Measurements from ENCODE around the gene THOP1.

Gene THOP1

DNA sequence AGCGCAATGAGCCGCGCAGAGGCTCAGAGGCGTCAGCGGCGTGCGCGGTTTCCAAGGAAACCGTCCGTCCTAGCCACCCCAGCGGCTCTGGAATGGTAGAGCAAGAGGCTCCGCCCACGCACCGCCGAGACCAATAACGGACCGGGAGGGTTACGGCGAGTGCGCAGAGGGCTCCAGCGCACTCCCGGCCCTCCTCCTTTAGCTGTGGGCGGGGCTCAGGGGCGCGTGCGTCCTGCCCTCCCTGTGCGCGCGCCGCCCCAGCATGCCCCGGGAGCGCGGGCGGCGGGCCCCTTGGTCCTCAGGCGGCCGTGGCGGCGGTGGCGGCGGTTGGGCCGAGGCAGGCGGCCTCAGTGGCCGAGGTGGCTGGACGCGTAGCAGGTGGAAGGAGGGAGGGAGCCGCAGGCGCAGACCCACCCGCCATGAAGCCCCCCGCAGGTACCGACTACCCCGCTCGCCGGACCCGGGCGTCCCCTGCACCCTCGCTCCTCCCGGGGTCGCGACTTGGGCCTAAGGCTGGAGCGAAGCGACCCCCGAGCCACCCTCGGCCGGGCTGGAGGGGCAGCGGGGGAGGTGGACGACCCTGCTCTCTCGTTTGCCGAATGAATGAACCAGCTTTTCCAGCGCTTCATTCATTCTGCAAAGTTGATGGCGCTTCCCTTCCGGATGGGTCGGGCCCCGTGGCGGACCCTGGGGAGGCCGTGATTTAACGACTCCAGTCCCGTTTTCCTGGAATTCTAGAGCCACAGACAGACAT is at the start of gene THOP1:
Gene THOP1 (plus strand): TSS at position 260 of the 754 bp plus-strand sequence. CDS start 160 bp downstream, at position 420.
- peak; percentile 93 for DNase-seq

DNA sequence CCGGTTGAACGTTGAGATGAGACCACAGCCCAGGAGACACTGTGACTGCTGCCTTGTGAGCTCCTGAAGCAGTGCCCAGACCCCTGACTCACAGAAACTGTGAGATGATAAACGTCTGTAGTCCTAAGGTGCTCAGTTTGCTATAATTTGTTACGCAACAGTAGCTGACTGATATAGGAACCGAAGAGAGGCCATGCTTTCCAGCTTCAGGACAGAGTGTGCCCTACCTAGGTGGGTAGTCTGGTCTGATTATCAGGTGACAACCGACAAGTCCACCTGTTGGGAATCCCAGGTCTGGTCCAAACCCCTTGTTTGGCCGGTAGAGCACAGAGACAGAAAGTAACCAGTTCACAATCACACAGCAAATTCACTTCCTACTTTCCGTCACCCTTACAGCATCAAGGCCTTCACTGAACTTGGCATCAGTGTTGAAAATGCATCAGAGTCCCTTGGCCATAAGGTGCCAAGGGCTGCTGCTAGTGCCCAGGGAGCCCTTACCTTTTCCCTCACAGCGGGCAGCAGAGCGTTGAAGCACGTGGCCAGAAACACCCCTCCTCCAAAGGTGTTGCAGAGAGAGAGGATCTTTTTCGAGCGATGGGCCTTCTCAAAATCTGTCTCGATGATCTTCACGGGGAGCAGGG is 48.6 kb upstream of the THOP1 start:
- DNase-seq: no peak

DNA sequence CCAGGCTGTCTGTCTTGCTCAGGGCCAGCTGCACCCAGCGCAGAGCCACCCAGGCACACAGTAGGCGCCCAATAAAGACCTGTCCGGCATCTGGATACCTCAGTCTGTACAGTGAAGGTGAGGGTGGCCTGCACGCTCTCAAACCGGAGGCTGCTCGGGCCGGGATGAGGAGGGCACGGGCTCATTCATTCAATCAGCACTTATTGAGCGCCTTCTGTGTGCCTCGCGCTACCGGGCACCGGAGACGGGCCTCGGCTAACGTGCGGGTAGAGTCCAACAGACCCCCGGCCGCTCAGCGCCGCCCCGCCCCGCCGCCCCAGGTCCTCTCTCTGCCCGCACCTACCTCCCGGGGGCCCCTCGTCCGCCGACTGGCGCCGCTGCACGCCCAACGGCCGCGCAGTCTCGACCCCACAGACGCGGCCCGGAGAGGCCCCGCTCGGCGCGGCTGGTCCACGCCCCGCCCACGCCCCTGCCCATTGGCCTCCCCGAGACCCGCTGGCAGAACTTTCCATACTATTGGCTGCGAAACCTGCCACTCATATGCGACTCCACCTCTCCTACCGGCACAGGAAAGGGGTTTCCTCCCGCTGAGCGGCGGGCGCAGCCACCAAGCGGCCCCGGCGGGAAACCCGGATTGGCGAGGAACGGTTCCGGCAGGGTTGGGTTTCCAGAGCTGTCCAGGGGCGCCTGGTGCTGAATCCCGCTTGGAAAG is 45.5 kb upstream of the THOP1 start, which contains the start of gene SLC39A3:
Gene SLC39A3 (minus strand): TSS at position 416 of the 712 bp plus-strand sequence. CDS start 2,760 bp downstream, outside the sequence.
- DNase-seq: peak; percentile 87

DNA sequence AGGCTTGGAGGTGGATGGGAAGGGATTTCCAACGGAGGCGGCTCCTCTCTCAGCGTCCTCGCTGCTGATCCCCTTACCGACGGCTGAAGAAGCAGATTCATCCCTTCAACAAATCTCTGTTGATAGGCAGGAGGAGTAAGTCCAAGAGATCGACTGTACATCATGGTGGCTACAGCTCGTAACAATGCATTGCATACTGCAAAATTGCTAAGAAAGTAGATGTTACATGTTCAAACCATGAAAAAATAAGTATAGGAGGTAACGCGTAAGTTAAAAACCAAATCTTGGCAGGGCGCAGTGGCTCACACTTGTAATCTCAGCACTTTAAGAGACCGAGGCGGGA is 45.0 kb upstream of the THOP1 start:
- DNase-seq: no peak

DNA sequence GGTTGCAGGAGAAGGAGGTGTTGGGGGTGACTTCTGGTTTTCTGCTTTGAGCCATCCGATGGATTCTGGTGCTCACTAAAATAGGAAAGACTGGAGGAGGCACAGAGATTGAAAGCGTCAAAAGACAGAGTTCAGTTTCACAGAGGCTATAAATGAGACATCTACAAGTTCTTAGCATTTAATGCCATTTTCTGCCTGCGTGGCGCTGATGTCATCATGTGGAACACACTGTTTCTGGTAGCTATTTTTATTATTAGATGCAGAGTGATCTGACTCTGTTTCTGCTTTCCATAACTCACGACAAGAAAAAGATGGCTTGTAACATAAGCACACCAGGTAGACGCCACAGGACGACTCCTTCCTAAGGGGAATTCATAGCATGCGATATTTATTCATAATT is 42.2 kb upstream of the THOP1 start:
- DNase-seq: no peak

DNA sequence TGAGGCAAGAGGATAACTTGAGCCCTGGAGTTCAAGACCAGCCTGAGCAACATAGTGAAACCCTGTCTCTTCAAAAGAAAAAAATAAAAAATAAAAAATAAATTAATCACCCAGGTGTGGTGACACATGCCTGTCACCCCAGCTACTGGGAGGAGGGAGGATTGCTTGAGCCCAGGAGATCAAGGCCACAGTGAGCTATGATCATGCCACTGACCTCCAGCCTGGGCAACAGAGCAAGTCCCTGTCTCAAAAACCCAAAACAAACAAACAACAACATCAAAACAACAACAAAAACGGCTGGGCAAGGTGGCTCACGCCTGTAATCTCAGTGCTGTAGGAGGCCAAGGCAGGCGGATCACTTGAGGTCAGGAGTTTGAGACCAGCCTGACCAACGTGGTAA is 41.2 kb upstream of the THOP1 start:
- DNase-seq: no peak

DNA sequence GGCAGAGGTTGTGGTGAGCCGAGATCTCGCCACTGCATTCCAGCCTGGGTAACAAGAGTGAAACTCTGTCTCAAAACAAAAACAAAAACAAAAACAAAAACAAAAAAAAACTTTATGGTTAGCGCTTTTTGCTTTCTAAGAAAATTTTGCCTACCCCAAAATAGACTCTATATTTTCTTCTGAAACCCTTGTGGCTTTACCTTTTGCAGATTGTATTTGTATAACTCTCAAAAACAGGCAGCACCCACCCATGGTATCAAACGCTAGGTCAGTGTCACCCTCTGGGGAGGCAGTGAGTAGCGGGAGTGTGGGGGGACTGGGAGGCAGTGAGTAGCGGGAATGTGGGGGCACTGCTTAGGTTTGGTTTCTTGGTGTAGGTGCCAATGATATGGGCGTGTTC is 38.0 kb upstream of the THOP1 start:
- no peak for DNase-seq

DNA sequence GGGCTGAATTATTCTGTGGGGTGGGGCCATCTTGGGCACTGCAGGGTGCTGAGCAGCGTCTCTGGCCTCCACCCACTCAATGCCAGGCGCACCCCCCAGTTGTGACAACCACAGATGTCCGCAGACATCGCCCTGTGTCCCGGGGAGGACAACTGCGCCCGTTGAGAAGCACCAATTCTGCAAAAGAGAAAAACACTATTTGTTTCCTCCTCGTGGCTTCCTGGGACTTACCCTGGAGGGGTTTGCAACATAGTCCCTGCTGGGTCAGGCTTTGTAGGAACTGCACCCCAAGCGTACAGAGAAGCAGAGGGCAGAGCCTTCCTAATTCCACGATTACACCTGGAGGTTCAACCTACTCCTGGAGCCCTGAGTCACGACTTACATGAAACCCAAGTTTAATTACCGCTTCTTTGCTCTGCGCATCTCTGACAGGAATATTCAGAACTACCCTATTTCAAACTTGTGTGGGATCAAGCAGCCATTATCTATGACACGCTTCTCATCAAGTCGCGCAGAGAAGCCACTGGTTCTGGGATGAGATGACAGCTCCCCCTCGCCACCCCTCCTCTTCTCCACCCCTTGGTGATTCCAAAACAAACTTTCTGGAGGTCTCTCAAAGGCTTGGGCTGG is 34.4 kb upstream of the THOP1 start:
- no peak for DNase-seq

DNA sequence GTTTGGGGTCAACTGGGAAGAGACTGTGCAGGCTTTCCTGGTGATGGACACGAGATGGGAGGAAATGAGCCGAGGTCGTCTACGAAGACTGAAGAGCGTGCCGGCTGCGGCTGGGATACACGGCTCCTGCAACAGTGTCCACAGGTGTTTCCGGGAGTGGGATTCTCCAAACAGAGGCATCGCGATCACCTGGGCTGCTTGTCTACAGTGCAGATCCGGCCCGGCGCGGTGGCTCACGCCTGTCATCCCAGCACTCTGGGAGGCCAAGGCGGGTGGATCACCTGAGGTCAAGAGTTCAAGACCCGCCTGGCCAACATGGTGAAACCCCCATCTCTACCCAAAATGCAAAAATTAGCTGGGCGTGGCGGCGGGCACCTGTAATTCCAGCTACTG is 33.9 kb upstream of the THOP1 start:
- DNase-seq: no peak

DNA sequence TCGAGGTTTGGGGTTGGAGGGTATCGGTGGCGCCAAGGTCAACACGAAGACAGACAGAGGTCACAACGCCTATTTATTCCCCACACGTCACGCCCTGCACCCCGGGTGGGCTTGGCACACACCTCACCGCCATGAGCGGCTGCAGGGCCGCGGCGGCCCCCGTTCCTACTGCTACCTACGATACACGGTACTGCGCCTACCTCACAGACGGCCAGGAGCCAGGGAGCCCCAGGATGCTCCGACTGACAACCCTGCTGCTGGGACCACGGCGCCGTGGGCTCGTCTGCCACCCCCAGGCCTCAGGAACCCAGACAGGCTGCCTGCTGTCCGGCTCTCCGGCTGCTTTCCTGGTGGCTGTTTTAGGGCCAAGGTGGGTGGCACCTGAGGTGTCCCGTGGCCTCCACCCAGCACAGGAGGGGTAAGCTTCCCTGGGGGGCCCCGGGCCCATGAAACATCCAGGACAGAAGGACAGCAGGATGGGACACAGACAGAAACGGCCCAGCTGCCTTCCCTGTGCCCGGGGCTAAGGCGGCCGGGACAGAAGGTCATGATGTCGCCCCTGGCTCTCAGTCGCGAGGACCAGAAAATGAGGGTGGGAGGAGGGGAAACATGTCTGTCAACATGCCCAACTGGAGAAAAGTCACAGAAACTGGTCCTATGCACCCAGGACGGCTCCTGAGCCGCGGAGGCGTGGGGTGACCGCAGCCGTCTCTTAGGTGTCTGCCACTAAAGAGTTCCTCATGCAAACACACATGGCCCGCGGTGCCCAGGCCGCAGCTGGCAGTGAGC is 30.4 kb upstream of the THOP1 start:
- DNase-seq: no peak

DNA sequence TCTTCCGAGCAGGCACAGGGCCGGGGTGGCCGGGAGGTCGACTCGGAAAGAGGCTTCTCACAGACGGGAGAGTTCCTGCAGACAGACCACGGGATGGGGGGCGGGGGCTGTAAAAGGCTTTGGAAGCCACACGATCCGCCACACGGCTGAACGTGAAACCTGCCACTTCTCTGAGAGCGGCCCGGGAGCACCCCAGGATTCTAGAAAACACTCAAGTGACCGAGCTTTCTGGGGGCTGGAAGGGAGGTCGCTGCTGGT is 29.9 kb upstream of the THOP1 start:
- DNase-seq: no peak

DNA sequence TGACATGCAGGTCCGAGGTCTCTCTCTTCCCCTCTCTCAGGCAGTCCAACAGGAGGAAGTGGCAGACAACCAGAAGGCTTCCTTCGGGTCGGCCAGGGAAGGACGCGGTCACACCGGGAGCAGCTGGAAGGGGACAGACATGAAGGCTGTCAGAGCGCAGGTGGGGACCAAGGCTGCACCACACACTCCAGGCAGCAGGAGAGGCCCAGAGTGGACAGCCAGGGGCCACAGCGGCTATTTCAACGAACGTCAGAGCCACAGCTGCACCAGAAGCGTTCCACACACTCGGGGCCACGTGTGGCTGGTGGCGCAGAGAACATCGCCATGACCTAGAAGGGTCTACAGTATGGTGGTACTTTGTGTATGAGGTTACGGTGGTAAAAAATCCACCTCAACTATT is 29.5 kb upstream of the THOP1 start:
- no peak for DNase-seq

DNA sequence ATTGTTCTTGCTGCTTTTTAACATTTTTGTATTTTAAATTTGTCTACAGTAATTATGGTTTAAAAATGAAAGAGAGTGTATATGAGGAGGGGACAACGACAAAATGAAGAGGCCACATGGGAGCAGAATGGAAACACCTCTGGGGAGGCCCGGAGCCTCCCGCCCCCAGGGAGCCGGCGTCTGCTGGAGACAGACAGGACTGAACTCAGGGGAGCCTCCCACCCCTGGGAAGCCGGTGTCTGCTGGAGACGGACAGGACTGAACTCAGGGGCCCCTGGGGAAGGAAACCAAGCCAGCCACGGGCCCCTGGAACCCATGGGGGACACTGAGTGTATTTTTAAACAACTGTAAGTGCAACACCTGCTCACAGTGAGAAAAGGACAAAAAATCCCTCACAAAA is 28.8 kb upstream of the THOP1 start:
- DNase-seq: no peak

DNA sequence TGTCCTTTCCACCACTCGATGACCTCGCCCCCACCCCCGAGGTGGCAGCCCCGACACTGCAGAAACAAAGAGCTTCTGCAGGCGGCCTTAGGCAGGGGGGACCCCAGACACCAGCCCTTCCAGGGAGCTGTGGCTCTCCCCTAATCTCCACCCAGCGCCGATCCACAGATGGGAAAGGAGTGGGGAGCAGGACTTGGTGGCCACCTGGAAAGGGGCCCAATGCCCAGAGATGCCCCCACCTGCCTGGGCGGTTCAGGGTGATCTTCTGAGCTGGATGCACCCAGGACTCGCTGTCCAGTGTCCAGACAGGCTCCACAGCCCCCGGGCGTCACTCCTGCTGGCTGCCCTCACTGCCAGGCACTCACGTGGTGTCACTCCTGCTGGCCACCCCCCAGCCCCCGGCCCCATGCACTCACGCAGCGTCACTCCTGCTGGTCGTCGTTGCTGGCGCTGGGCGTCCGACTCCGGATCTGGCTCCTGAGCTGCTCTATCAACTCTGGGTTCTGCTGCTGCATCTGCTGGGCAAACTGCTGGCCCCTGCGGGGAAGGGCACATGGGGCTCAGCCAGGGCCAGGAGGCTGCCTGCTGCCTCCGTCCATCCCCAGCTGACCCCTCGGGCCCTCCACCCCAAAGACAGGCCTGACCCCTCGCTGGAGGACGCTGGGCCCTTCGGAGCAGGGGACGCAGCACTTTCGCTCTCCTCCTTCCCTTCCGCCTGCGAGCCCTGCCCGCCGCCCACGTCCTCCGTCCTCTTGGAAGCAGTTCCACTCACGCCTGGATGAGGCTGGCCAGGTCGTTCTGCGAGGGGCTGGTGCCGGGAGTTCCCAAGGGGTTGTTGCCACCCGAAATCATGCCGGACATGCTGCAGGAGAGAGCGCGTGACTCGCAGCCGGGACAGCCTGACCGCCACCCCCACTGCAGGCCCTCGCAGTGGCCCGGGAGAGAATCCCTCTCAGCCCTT is 28.1 kb upstream of the THOP1 start:
- DNase-seq: no peak

DNA sequence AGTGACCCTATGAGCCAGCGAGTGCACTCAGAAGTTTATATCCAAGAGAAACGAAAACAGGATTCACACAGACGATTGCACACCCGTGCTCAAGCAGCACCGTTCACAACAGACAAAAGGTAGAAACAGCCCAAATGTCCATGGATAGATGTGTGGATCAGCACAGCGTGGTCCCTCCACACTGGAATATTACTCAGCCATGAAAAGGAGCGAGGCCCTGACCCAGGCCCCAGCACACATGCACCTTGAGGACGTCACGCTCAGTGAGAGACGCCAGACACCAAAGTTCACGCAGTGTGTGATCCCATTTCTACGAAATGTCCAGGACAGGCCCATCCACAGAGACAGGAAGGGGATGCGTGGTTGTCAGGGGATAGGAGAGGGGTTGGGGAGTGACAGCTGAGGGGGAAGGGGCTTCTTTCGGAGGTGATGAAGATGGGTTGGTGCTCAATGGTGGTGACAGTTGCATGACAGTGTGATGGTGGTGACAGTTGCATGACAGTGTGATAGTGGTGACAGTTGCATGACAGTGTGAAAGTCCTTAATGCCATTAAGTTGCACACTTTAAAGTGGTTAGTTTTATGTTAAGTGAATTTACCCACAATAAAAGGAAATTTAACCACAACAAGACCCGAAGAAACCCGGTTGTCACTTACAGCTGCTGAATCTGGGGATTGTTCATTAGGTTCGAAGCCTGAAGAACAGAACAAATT is 26.5 kb upstream of the THOP1 start:
- DNase-seq: no peak

DNA sequence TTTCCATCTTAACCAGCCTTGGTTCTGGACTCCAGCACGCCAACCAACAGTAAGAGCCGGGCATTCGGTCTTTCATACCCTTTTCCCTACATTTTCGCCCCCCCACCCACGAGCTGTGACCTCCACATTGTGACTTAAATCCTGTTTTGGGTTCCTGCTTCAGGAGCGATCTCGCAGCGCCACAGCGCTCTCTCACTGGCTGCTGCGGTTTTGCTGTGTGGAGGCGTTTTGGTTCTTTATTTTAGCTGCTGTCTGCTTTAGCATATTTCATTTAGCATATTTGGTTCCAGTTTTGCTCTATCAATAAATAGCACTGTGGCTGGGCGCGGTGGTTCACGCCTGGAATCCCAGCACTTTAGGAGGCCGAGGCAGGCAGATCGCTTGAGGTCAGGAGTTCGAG is 25.9 kb upstream of the THOP1 start:
- no peak for DNase-seq

DNA sequence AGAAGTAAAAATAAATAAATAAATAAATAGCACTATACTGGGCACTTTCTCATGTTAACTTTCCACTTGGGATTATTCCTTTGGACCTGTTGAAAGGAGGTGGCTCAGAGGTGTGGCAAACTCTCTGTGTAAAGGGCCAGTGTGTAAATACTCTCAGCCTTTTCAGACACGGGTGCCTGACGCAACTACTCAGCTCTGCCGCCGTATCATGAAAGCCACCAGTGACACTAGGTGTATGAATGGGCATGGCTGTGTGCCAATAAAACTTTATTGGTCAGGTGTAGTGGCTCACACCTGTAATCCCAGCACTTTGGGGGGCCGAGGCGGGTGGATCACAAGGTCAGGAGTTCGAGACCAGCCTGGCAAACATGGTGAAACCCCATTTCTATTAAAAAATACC is 25.3 kb upstream of the THOP1 start:
- no peak for DNase-seq

DNA sequence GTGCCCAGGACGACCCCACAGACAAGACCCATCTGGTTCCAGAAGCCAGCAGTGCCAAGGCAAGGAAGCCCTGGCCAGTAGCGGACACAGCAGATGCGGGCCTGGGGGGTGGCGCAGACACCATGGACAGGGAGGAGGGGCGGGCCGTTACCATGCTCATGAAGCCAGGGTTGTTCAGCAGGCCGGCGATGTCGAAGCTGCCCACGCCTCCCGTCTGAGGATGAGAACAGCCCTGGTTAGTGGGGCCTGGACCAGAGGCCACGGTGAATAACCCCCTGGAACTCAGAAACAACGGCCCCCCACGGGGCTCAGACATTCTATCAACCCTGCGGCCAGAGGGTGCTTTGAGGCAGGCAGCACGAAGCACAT is 24.0 kb upstream of the THOP1 start:
- no peak for DNase-seq

DNA sequence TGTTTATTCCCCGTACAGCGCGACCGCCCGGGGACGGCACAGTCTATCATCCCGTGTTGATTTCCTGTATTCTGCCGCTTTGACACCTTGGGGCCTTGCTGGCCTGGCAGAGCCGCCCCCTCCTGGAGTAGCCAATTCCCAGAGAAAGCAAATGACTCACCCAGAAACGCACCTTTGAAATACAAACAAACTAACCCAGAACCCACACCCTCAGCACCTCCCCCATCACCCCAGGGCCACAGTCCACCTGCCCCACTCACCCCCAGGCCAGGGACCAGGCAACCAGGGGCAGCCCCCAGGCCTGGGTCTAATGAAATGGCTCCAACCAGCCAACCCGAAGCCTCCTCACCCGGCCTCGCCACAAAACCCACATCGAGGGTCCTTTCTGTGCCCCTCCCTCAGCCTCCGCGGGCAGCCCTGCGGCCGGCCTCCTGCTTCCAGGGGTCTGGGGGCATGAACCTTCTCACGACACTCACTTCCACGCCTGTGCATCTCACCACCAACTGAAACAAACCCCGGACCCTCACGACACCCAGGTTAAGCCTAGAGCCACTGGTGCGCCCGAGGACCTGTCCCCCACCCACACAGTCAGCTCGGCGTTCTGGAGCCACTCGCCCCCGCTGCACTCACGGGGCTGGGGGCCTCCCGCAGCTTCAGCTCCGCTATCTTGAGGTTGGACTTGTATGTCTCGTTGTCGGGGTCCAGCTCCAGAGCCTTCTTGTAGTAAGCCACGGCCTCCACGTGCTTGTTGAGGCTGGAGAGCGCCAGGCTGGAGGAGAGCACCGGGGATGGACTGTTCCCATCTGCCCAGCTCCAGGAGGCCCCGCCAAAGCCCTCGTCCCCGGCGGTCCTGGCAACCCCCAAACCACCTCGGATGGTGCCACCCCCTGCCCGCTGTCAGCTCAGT is 23.2 kb upstream of the THOP1 start:
- no peak for DNase-seq

Measured in NCI-H510A treated with DMSO at 0.1 percent for 48 hours (cell line).